ENCODE results near the gene FPGS. TPM values are rescaled to one million over a fixed set of nuclear protein-coding genes. Genes with fewer than 3 reads are reported as not detected.
"Not testable (repeated sequence)": the region's sequence is repeated elsewhere in the genome, so short reads cannot be mapped to it uniquely, and the experiment has no call there.

Gene FPGS
- total RNA-seq, 1 experiment from 2014 or later: 81.7 TPM

- CTCF ChIA-PET: interaction anchor here (1.1 to 1.3 kb wide), 2 partner anchors 14 kb away, joined by 3 read pairs; no protein-coding TSS in a partner anchor
- no peak for TF ChIP-seq NFYB (CRISPR knock-in tag; conservative IDR thresholded peaks at IDR 0.05; ENCODE audit: low read depth)
- no peak for TF ChIP-seq SP1 (CRISPR knock-in tag; conservative IDR thresholded peaks at IDR 0.05)
- TF ChIP-seq STAT6 (CRISPR knock-in tag; conservative IDR thresholded peaks at IDR 0.05; ENCODE audit: low read depth): no peak
- TF ChIP-seq ZBTB21 (CRISPR knock-in tag; IDR thresholded peaks at IDR 0.05; ENCODE audit: borderline replicate concordance): no peak
- TF ChIP-seq ZNF232 (CRISPR knock-in tag; IDR thresholded peaks at IDR 0.05): no peak
- TF ChIP-seq ZNF396 (CRISPR knock-in tag; IDR thresholded peaks at IDR 0.05; ENCODE audit: borderline replicate concordance): no peak
- TF ChIP-seq ZNF263 (CRISPR knock-in tag; IDR thresholded peaks at IDR 0.05; ENCODE audit: low read depth): no peak
- no peak for TF ChIP-seq NFE2L1 (CRISPR knock-in tag; IDR thresholded peaks at IDR 0.05)
- no peak for TF ChIP-seq SOX15 (CRISPR knock-in tag; IDR thresholded peaks at IDR 0.05)
- no peak for TF ChIP-seq FOXJ3 (CRISPR knock-in tag; IDR thresholded peaks at IDR 0.05; ENCODE audit: borderline replicate concordance)
- H3K27ac Mint-ChIP-seq: no peak overlapping the region
- H3K27me3 Mint-ChIP-seq (ENCODE audit: low read depth): no peaks in the 10 kb centered on the region
- H3K36me3 Mint-ChIP-seq: no peaks in the 10 kb centered on the region
- DNase-seq (ENCODE audit: low spot score): no peak
- POLR2A ChIA-PET: interaction anchor here (0.5 kb wide), 1 partner anchor 19 kb away, joined by 3 read pairs; no protein-coding TSS in a partner anchor
- H3K4me3 Mint-ChIP-seq: no peak overlapping the region
- H3K4me1 Mint-ChIP-seq: 0 out of 2 replicates have a peak, but pooled peaks cover 2% of the 10 kb centered on the region
- peak; percentile 46 for ATAC-seq
- H3K9me3 Mint-ChIP-seq: no peaks in the 10 kb centered on the region
Observed at GRCh38 chr9:127838375-127839078, 35.8 kb downstream of the FPGS start.

GRCh38 chr9:127841087-127841835 is 38.6 kb downstream of the FPGS start:
- Mint-ChIP-seq H3K36me3 (no peaks in the 10 kb centered on the region), H3K4me1 (peaks cover 11% of the 10 kb centered on the region), H3K9me3 (no peaks in the 10 kb centered on the region), H3K4me3 (no peak overlapping the region), H3K27me3 (ENCODE audit: low read depth) (no peaks in the 10 kb centered on the region), H3K27ac (no peak overlapping the region)
- ChIA-PET POLR2A (no interaction called here), CTCF (interaction anchor here (1.0 to 1.6 kb wide), 3 partner anchors 13 to 80 kb away, joined by 3 to 7 read pairs (median 3); no protein-coding TSS in a partner anchor)
- ATAC-seq: no peak
- TF ChIP-seq ZNF317 (CRISPR knock-in tag; IDR thresholded peaks at IDR 0.05; ENCODE audit: borderline replicate concordance, low read depth): no peak
- no peak for TF ChIP-seq IRF2 (CRISPR knock-in tag; IDR thresholded peaks at IDR 0.05; ENCODE audit: borderline replicate concordance, low read depth)
- no peak for TF ChIP-seq CREB1 (CRISPR knock-in tag; IDR thresholded peaks at IDR 0.05)
- TF ChIP-seq PREB (CRISPR knock-in tag; IDR thresholded peaks at IDR 0.05; ENCODE audit: borderline replicate concordance): no peak
- no peak for TF ChIP-seq ZNF423 (CRISPR knock-in tag; IDR thresholded peaks at IDR 0.05)
- TF ChIP-seq ATF1 (CRISPR knock-in tag; IDR thresholded peaks at IDR 0.05): no peak
- DNase-seq (ENCODE audit: low spot score): no peak

DNA sequence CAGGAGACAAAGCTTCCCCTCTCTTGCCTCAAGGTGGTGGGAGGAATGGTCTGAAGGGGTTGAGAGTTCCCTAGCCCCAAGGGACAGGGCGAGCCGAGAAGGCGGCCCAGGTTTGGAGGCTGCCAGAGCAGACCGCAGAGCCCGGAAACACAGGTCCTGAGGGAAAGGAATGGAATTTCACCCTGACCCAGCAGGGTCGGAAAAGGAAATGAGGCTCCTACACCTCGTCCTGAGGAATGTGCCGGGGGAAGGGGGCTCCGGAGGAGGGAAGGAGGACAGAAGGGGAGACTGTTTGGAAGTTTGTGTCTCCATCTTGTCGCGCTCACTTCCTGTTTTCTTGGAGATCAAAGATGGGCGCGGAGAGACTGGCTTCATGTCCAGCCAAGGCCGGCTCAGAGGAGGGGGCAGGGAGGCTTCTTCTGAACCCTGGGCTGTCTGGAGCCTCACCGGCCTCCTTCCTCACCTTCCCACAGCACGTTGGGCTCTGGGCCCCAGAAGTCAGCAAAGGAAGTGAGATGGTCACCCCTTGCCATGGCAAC is 42.2 kb downstream of the FPGS start:
- H3K36me3 Mint-ChIP-seq: peaks cover 12% of the 10 kb centered on the region
- no peak overlapping the region for H3K4me3 Mint-ChIP-seq
- POLR2A ChIA-PET: no interaction called here
- no peaks in the 10 kb centered on the region for H3K27me3 Mint-ChIP-seq (ENCODE audit: low read depth)
- ATAC-seq (peak; percentile 83), DNase-seq (ENCODE audit: low spot score) (peak; percentile 40)
- H3K27ac Mint-ChIP-seq: peak overlapping the region; percentile 45
- TF ChIP-seq GABPB1 (CRISPR knock-in tag; IDR thresholded peaks at IDR 0.05): no peak
- TF ChIP-seq PRDM15 (CRISPR knock-in tag; IDR thresholded peaks at IDR 0.05): peak; percentile 69
- peaks cover 16% of the 10 kb centered on the region for H3K9me3 Mint-ChIP-seq
- CTCF ChIA-PET: interaction anchor here (0.7 to 1.9 kb wide), 9 partner anchors 10 to 273 kb away, joined by 3 to 6 read pairs (median 4); partner anchors contain the start of genes ENG and FPGS
- peaks cover 9% of the 10 kb centered on the region for H3K4me1 Mint-ChIP-seq

DNA sequence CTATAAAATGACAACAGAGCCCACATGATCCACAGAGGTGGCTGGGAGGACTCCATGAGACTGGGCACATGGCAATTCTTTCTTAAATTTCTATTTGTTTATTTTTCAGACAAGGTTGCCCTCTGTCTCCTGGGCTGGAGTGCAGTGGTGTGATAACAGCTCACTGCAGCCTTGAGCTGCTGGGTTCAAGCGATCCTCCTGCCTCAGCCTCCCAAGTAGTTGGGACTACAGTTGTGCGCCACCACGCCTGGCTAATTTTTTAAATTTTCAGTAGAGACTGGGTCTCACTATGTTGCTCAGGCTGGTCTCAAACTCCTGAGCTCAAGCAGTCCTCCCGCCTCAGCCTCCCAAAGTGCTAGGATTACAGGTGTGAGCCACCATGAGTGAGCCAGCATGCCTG is 42.9 kb downstream of the FPGS start:
- Mint-ChIP-seq H3K9me3 (peaks cover 16% of the 10 kb centered on the region), H3K36me3 (peaks cover 12% of the 10 kb centered on the region)
- H3K4me3 Mint-ChIP-seq; ATAC-seq; H3K4me1 Mint-ChIP-seq; H3K27me3 Mint-ChIP-seq (ENCODE audit: low read depth); POLR2A ChIA-PET; H3K27ac Mint-ChIP-seq; DNase-seq (ENCODE audit: low spot score): not testable (repeated sequence)
- CTCF ChIA-PET: interaction anchor here (0.5 to 1.9 kb wide), 6 partner anchors 9 to 272 kb away, joined by 3 to 6 read pairs (median 4); partner anchors contain the start of genes ENG and FPGS

All from WTC11 (cell line).